Measurements from ENCODE around the gene MYT1.

Gene MYT1

GRCh38 chr20:64244870-64245603 is 80.8 kb downstream of the MYT1 start:
- no peak overlapping the region for H3K27ac ChIP-seq
- CTCF ChIA-PET = no interaction called here
- POLR2A ChIA-PET (ENCODE audit: low non-redundant PET) = no interaction called here
- DNase-seq (ENCODE audit: low spot score) = no peak
- no peak for TF ChIP-seq CTCF (conservative IDR thresholded peaks at IDR 0.05; ENCODE audit: low read depth)

GRCh38 chr20:64245746-64246595 is 81.7 kb downstream of the MYT1 start:
- ChIA-PET CTCF (no interaction called here), POLR2A (ENCODE audit: low non-redundant PET) (no interaction called here)
- TF ChIP-seq CTCF (conservative IDR thresholded peaks at IDR 0.05; ENCODE audit: low read depth) = no peak
- no peak overlapping the region for H3K27ac ChIP-seq
- DNase-seq (ENCODE audit: low spot score) = no peak

- TF ChIP-seq CTCF (conservative IDR thresholded peaks at IDR 0.05; ENCODE audit: low read depth) = no peak
- POLR2A ChIA-PET (ENCODE audit: low non-redundant PET) = no interaction called here
- CTCF ChIA-PET = no interaction called here
- no peak for DNase-seq (ENCODE audit: low spot score)
- no peak overlapping the region for H3K27ac ChIP-seq
Observed at GRCh38 chr20:64246616-64247306, 82.5 kb downstream of the MYT1 start.

- TF ChIP-seq CTCF (conservative IDR thresholded peaks at IDR 0.05; ENCODE audit: low read depth) = no peak
- DNase-seq (ENCODE audit: low spot score) = no peak
- ChIA-PET CTCF (no interaction called here), POLR2A (ENCODE audit: low non-redundant PET) (no interaction called here)
- no peak overlapping the region for H3K27ac ChIP-seq
Observed at GRCh38 chr20:64247307-64247618, 83.0 kb downstream of the MYT1 start.

GRCh38 chr20:64247970-64248841 is 84.0 kb downstream of the MYT1 start:
- TF ChIP-seq CTCF (conservative IDR thresholded peaks at IDR 0.05; ENCODE audit: low read depth) = no peak
- DNase-seq (ENCODE audit: low spot score) = no peak
- POLR2A ChIA-PET (ENCODE audit: low non-redundant PET) = no interaction called here
- CTCF ChIA-PET = interaction anchor here (0.9 to 1.0 kb wide), 2 partner anchors 10 to 20 kb away, joined by 3 to 7 read pairs; no protein-coding TSS in a partner anchor
- no peak overlapping the region for H3K27ac ChIP-seq

- ChIA-PET POLR2A (ENCODE audit: low non-redundant PET) (no interaction called here), CTCF (no interaction called here)
- no peak for DNase-seq (ENCODE audit: low spot score)
- no peak for TF ChIP-seq CTCF (conservative IDR thresholded peaks at IDR 0.05; ENCODE audit: low read depth)
- H3K27ac ChIP-seq = no peak overlapping the region
Observed at GRCh38 chr20:64250027-64250426, 85.8 kb downstream of the MYT1 start.

Measured in RWPE1 (cell line).